Measurements from ENCODE around the gene DNAJC15.

Gene DNAJC15

DNA sequence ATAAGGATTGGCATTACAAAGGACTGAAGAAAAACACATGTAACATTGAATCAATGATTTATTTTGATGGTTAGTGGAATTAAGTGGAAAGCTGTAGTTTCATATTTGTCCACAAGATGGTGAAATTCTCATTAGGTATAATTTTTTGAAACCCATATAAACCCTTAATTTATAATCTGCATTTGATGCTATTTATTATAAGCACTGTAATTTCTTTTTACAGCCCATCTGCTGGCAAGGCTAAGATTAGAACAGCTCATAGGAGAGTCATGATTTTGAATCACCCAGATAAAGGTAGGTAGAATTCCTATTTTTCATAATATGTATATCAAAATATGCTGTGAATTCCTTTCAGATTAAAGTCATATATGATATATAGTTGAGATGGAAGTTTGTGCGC is 62.2 kb downstream of the DNAJC15 start:
- DNase-seq (ENCODE audit: low read depth in 3 of 3), result no peak

GRCh38 chr13:43086181-43086580 is 62.8 kb downstream of the DNAJC15 start:
- DNase-seq (ENCODE audit: low read depth in 3 of 3), result no peak

DNA sequence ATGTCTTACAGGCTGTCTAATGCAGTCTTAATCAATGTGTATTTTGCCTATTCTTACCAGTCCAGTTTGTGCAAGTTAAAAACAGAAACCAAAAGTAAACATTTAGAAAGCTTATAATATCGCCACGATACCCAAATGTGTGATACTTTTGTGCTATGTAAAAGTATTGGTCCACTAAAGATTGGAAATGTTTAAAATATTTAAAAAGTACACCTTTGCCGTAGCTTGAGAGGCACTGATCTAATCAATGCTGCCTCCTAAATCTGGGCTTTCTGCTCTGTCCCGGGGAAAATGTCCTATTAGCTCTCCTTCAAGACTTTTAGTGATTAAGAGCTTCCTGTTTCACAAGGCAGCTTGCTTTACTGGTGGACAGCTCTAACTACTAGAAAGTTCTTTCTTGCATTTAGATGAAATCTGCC is 64.7 kb downstream of the DNAJC15 start:
- no peak for DNase-seq (ENCODE audit: low read depth in 3 of 3)

- DNase-seq (ENCODE audit: low read depth in 3 of 3), result no peak
These were observed 66.6 kb downstream of the DNAJC15 start for GRCh38 chr13:43089912-43090498.

DNA sequence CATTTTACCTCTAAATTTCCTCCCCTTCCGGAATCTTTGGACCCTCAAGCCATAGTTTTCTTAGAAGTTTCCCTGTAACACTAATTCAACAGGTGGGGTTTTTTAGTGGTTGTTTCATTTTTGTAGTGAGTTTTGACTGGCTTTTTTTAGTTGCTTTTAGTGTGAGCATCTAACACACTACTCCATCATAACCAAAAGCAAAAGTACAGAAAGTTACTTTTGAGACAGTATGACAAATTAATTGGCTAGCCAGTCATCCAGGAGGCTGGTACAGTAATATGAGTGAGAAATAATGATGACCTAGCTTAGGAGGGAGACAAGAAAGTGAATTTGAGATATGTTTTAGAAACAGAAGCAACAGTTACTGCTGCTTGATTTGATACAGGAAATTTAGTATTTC is 71.5 kb downstream of the DNAJC15 start:
- DNase-seq (ENCODE audit: low read depth in 3 of 3), result no peak

GRCh38 chr13:43095771-43096719 is 72.7 kb downstream of the DNAJC15 start:
- no peak for DNase-seq (ENCODE audit: low read depth in 3 of 3)

GRCh38 chr13:43100667-43101066 is 77.3 kb downstream of the DNAJC15 start:
- no peak for DNase-seq (ENCODE audit: low read depth in 3 of 3)

DNA sequence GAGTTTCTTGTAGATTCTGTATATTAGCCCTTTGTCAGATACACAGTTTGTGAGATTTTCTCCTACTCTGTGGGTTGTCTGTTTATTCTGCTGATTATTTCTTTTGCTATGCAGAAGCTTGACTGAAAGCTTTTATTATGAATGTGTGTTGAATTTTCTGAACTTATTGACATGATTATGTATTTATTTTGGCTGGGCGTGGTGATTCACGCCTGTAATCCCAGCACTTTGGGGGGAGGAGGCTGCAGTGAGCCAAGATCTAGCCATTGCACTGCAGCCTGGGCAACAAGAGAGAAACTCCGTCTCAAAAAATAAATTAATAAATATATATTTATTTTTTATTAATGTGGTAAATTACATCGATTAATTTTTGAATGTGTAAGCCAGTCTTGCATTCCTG is 78.9 kb downstream of the DNAJC15 start:
- no peak for DNase-seq (ENCODE audit: low read depth in 3 of 3)

DNA sequence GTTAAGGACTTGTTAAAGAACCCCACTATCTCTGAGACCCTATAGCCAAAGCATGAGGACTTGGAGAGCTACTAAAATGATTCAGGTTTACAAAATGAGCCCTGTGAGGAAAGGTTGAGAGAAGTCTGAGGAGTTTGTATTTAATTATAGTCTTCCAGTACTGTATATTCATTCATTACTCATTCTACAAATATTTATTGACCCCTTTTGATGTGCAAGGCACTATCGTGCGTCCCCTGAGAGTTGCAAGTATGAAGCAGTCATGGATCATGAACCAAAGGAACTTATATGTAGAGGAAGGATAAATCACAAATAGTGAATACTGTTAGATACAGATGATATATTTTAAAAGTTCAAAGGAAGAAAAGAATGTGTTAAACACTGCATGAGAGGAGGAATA is 84.4 kb downstream of the DNAJC15 start:
- no peak for DNase-seq (ENCODE audit: low read depth in 3 of 3)

- no peak for DNase-seq (ENCODE audit: low read depth in 3 of 3)
These were observed 86.7 kb downstream of the DNAJC15 start for GRCh38 chr13:43110036-43110435.

GRCh38 chr13:43110658-43111057 is 87.3 kb downstream of the DNAJC15 start:
- no peak for DNase-seq (ENCODE audit: low read depth in 3 of 3)

DNA sequence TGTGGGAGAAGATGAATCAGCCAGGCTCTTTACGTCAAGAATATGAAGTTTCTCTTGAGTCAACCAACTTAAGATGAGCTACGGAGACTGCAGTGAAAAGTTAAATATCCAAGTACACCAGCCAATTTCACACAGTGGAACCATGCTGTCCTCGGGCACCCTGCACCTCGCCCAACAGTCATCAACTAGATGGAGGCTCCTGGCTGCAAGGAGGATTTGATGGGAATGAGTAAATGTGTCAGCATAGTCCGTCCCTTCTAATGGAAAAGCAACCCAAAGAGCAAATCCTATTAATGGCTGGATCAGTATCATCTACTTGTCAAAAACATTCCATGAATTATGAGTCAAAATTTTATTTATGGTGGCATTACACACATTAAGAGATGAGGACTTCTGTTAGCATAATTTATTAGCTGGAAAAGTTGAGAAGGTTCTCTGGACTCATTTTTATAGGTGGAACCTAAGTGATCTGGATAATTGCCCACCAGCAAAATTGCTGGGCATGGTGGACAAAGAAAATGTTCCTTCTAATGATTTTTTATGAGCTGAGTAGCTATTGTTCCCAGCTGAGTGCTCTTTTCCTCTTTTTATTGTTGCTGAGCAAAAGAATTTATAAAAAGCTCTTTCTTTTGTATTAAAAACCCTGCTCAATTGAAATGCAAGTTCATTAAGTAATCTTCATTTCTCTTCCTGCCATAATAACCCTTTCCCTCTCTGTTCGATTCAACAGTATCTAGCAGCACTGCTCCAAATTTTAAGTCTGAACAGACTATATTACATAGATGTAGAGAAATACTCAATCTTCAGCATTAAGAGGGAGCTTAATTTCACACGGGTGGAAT is 88.4 kb downstream of the DNAJC15 start:
- DNase-seq (ENCODE audit: low read depth in 3 of 3), result no peak

- no peak for DNase-seq (ENCODE audit: low read depth in 3 of 3)
These were observed 90.2 kb downstream of the DNAJC15 start for GRCh38 chr13:43113603-43114002.

DNA sequence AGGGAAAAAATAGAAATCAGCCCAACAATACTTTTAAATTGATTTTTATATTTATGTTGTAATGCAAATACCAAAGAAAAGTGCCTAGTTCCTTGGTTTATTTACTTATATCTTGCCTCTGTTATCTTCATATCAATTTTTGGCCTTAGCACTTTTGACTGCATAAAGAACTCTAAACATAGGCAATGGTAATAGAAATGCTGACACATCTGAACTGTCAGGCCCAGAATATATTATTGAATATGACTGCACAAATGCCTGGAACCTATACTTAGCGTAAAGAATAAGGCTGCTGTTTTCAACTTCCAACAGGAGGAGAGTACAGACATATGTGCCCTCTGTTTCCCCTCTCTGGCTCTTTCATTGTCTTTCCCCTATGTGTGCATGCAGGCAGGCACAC is 91.1 kb downstream of the DNAJC15 start:
- DNase-seq (ENCODE audit: low read depth in 3 of 3), result no peak

DNA sequence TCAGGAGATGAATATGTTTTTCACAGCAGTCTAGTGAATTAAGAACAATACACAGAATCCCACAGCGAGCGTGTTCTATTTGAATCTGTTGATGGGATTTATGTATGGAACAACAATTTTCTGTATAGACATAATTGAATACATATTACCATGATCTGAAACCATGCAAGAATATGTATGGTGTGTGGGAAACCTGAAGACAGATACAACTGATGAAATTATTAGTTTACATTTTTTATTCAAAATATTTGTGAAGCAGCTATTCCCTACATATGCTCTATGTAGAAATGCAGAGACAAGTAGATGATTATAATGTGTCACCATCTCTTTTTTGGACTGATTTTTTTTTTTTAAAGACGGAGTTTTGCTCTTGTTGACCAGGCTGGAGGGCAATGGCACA is 91.8 kb downstream of the DNAJC15 start:
- DNase-seq (ENCODE audit: low read depth in 3 of 3), result no peak

DNA sequence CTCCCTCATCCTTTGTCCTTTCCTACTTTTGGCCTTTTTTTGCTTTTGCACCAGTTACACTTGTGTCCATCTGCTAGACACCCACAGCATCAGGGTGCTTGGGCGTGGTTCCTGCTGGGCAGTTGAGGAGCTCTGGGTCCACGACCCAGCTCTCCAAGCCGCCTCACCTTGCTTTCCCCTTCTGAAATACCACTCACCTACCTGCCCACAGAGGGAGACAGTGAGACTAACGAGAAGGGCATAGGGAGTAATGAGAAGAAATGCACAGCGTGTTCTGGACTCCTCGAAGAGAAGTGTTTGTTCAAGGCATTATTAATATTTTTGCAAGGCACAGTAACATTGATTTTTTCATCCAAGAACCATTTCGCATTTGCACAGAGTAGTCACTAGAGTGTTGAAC is 92.9 kb downstream of the DNAJC15 start:
- no peak for DNase-seq (ENCODE audit: low read depth in 3 of 3)

GRCh38 chr13:43118521-43118920 is 95.1 kb downstream of the DNAJC15 start:
- no peak for DNase-seq (ENCODE audit: low read depth in 3 of 3)

GRCh38 chr13:43119206-43119605 is 95.8 kb downstream of the DNAJC15 start:
- DNase-seq (ENCODE audit: low read depth in 3 of 3), result no peak

GRCh38 chr13:43122791-43123190 is 99.4 kb downstream of the DNAJC15 start:
- no peak for DNase-seq (ENCODE audit: low read depth in 3 of 3)

DNA sequence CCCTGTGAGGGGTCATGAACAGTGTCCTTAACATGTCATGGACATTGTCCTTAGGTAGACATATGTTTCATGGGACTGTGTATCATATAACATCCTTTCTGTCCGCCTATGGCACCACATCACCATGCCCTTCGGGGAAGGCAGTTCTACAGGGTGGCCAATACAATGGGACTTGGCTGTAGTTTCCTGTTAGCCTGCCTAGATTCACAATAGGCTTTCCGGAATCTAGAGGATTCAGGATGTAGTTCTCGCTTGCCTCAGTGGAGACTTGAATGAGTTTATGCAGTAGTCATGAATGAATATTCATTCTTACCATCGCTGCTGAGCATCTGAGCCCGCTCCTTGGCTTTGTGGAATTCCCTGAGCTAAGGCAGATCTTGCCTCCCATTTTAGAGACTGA is 100.5 kb downstream of the DNAJC15 start:
- no peak for DNase-seq (ENCODE audit: low read depth in 3 of 3)

DNA sequence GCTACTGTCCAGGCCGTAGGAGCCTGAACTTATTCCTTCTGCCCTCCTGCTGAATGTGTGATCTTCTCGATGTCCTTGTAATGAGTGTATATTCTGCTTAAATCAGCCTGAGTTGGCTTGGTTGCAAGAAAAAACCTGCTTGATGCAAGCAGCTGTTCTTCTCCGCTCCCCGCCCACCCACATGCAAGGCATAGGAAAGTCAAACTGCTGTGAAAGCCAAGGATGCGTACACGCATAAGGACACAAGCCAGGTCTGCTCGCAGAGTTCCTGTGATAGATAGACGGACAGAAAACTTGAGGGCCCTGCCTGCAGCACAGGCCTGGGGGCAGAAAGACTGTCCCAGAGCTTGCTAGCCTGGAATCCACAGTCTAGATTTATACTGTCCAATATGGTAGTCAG is 101.1 kb downstream of the DNAJC15 start:
- DNase-seq (ENCODE audit: low read depth in 3 of 3), result no peak

GRCh38 chr13:43126420-43126819 is 103.0 kb downstream of the DNAJC15 start:
- no peak for DNase-seq (ENCODE audit: low read depth in 3 of 3)
